HL-60/S4 treated with retinoic acid at 250 ng/mL for 4 days and 3 days (cell line): Measurements from ENCODE around the gene KLRF2.
"Not testable (repeated sequence)": the region's sequence is repeated elsewhere in the genome, so short reads cannot be mapped to it uniquely, and the experiment has no call there.

Source experiments
- in situ Hi-C: fragments of 300-500 bp; cut with MboI; formaldehyde crosslinking; loops from 2 replicates; pipeline ENCODE4 v1.7.0; 2022; ENCODE audit warnings: low sequenced_read_pairs

The KLRF2 gene

GRCh38 chr12:9881246-9881645 lies at the start of gene KLRF2:
Gene KLRF2, plus strand, starts transcription at chr12:9881489. Its CDS starts 107 bp downstream, at chr12:9881596.
- in situ Hi-C loops: no loop called here

- in situ Hi-C loops: no loop called here
Observed at GRCh38 chr12:9831720-9832119, 49.6 kb upstream of the KLRF2 start.

- in situ Hi-C loops: no loop called here
Observed at GRCh38 chr12:9843407-9843806, 37.9 kb upstream of the KLRF2 start.

- in situ Hi-C loops: no loop called here
Observed at GRCh38 chr12:9848899-9849298, 32.4 kb upstream of the KLRF2 start.

- in situ Hi-C loops: no loop called here
Observed at GRCh38 chr12:9851050-9851449, 30.2 kb upstream of the KLRF2 start.

- in situ Hi-C loops: no loop called here
Observed at GRCh38 chr12:9851927-9852326, 29.4 kb upstream of the KLRF2 start.

- in situ Hi-C loops: no loop called here
Observed at GRCh38 chr12:9856151-9856550, 25.1 kb upstream of the KLRF2 start.

- in situ Hi-C loops: no loop called here
Observed at GRCh38 chr12:9856894-9857293, 24.4 kb upstream of the KLRF2 start.

- in situ Hi-C loops: no loop called here
Observed at GRCh38 chr12:9858135-9858534, 23.2 kb upstream of the KLRF2 start.

- in situ Hi-C loops: no loop called here
Observed at GRCh38 chr12:9864913-9865675, 16.2 kb upstream of the KLRF2 start.

- in situ Hi-C loops: no loop called here
Observed at GRCh38 chr12:9866860-9867269, 14.4 kb upstream of the KLRF2 start.

- in situ Hi-C loops: no loop called here
Observed at GRCh38 chr12:9867531-9867930, 13.8 kb upstream of the KLRF2 start.

- in situ Hi-C loops: no loop called here
Observed at GRCh38 chr12:9868311-9868801, 12.9 kb upstream of the KLRF2 start.

GRCh38 chr12:9868951-9869306 lies 12.4 kb upstream of the KLRF2 start:
- in situ Hi-C loops: no loop called here

- in situ Hi-C loops: no loop called here
Observed at GRCh38 chr12:9869307-9870161, 11.8 kb upstream of the KLRF2 start, which contains the start of gene CLEC2B. Gene CLEC2B, minus strand, starts transcription at chr12:9869354.

- in situ Hi-C loops: no loop called here
Observed at GRCh38 chr12:9870286-9870866, 10.9 kb upstream of the KLRF2 start.

GRCh38 chr12:9872162-9872561 lies 9.1 kb upstream of the KLRF2 start:
- in situ Hi-C loops: no loop called here

- in situ Hi-C loops: no loop called here
Observed at GRCh38 chr12:9872742-9873141, 8.5 kb upstream of the KLRF2 start.

- in situ Hi-C loops: not testable (repeated sequence)
Observed at GRCh38 chr12:9876120-9876519, 5.2 kb upstream of the KLRF2 start.

GRCh38 chr12:9880532-9881078 lies 684 bp upstream of the KLRF2 start:
- in situ Hi-C loops: no loop called here

GRCh38 chr12:9881988-9882387 lies 699 bp downstream of the KLRF2 start:
- in situ Hi-C loops: no loop called here
